WERI-Rb-1 (cell line): ENCODE data around the gene ANKLE1.

Experiments used
- DNase-seq: peaks from one replicate; pipeline ENCODE4 v3.0.0-alpha.2; 2020
- H3K27ac ChIP-seq: fragments of 250-450 bp; sonication (Bioruptor Pico); 2 replicates; pipeline ENCODE4 v1.5.1; 2020; ENCODE audit warnings: mild to moderate bottlenecking, moderate library complexity
- H3K27me3 ChIP-seq: fragments of 250-450 bp; sonication (Bioruptor Pico); 2 replicates; pipeline ENCODE4 v1.5.1; 2021; ENCODE audit warnings: mild to moderate bottlenecking, low read depth, moderate library complexity; ENCODE audit not compliant: insufficient read depth, severe bottlenecking
- H3K36me3 ChIP-seq: fragments of 250-450 bp; sonication (Bioruptor Pico); 2 replicates; pipeline ENCODE4 v1.5.1; 2020; ENCODE audit warnings: mild to moderate bottlenecking, moderate library complexity
- H3K4me3 ChIP-seq: 2 replicates; pipeline ENCODE4 v1.5.1; 2011; ENCODE audit warnings: low read depth, mild to moderate bottlenecking, control low read depth, low read length
- H3K9me3 ChIP-seq: fragments of 250-450 bp; sonication (Bioruptor Pico); 2 replicates; pipeline ENCODE4 v1.5.1; 2021; ENCODE audit warnings: mild to moderate bottlenecking, moderate library complexity; ENCODE audit not compliant: severe bottlenecking
- CTCF ChIP-seq: IDR thresholded peaks from 2 replicates; pipeline ENCODE4 v1.5.1; 2011; ENCODE audit warnings: low read depth, mild to moderate bottlenecking, control low read depth, inconsistent platforms, low read length

ANKLE1 gene

GRCh38 chr19:17285415-17286135 is 3.9 kb downstream of the ANKLE1 start:
- peaks cover 5% of the 10 kb centered on the region; the same call in 1 of the 2 replicates for H3K36me3 ChIP-seq
- DNase-seq = no peak
- H3K27ac ChIP-seq = no peak overlapping the region
- H3K4me3 ChIP-seq = no peak overlapping the region
- TF ChIP-seq CTCF = no peak
- H3K27me3 ChIP-seq = no peaks in the 10 kb centered on the region
- H3K9me3 ChIP-seq = peaks cover 6% of the 10 kb centered on the region

GRCh38 chr19:17286263-17286662 is 4.6 kb downstream of the ANKLE1 start:
- no peak for DNase-seq
- Histone ChIP-seq H3K36me3 (peaks cover 5% of the 10 kb centered on the region; the same call in 1 of the 2 replicates), H3K27me3 (no peaks in the 10 kb centered on the region), H3K4me3 (no peak overlapping the region), H3K9me3 (peaks cover 6% of the 10 kb centered on the region), H3K27ac (no peak overlapping the region)
- TF ChIP-seq CTCF = no peak

GRCh38 chr19:17286752-17287151 is 5.1 kb downstream of the ANKLE1 start:
- TF ChIP-seq CTCF = no peak
- H3K27ac ChIP-seq = no peak overlapping the region
- DNase-seq = no peak
- H3K4me3 ChIP-seq = no peak overlapping the region
- peaks cover 8% of the 10 kb centered on the region for H3K36me3 ChIP-seq
- peaks cover 6% of the 10 kb centered on the region for H3K9me3 ChIP-seq
- no peaks in the 10 kb centered on the region for H3K27me3 ChIP-seq

GRCh38 chr19:17289489-17289888 is 7.8 kb downstream of the ANKLE1 start:
- H3K4me3 ChIP-seq = no peak overlapping the region

GRCh38 chr19:17292301-17293074 is 10.8 kb downstream of the ANKLE1 start:
- no peak overlapping the region for H3K4me3 ChIP-seq
- no peak overlapping the region for H3K27ac ChIP-seq
- H3K27me3 ChIP-seq = no peaks in the 10 kb centered on the region
- H3K36me3 ChIP-seq = peaks cover 28% of the 10 kb centered on the region
- TF ChIP-seq CTCF = peak; percentile 57
- H3K9me3 ChIP-seq = no peaks in the 10 kb centered on the region
- peak; percentile 48 for DNase-seq

More at GRCh38 chr19:17289489-17289888, 7.8 kb downstream of the ANKLE1 start:
- peaks cover 6% of the 10 kb centered on the region for H3K9me3 ChIP-seq
- peak; percentile 55 for DNase-seq
- H3K27me3 ChIP-seq = no peaks in the 10 kb centered on the region
- peaks cover 22% of the 10 kb centered on the region for H3K36me3 ChIP-seq
- no peak overlapping the region for H3K27ac ChIP-seq
- TF ChIP-seq CTCF = no peak
